ENCODE results near the gene MKRN2. TPM values are rescaled to one million over a fixed set of nuclear protein-coding genes. Genes with fewer than 3 reads are reported as not detected.
A peak's percentile ranks its signal among the peaks of the same experiment; 100 is the strongest.
"Not testable (repeated sequence)": the region's sequence is repeated elsewhere in the genome, so short reads cannot be mapped to it uniquely, and the experiment has no call there.

MKRN2 gene
- total RNA-seq, 6 donors from 2014 or later, result 15.7 to 33.3 (median 23.4) TPM

- 66 to 76% methylated on average over 4 of the region's 4 CpGs for WGBS, 2 donors
- H3K27ac ChIP-seq, result no peak overlapping the region
Observed at GRCh38 chr3:12622335-12622734, 65.4 kb downstream of the MKRN2 start.

GRCh38 chr3:12624056-12624455 is 67.2 kb downstream of the MKRN2 start:
- Histone ChIP-seq H3K36me3 (peaks cover 0 to 3% (median 0%) of the 10 kb centered on the region in 4 donors), H3K27me3 (no peaks in the 10 kb centered on the region), H3K4me3 (no peak overlapping the region), H3K27ac (no peak overlapping the region), H3K9me3 (no peaks in the 10 kb centered on the region), H3K4me1 (peaks cover 23 to 35% (median 29%) of the 10 kb centered on the region in 4 donors)
- WGBS, 2 donors, result 62 to 74% methylated on average over 5 of the region's 5 CpGs
- DNase-seq (no peak), ATAC-seq (ENCODE audit: low FRiP score in 2 of 2) (no peak)
- TF ChIP-seq EP300 (IDR thresholded peaks at IDR 0.05) (no peak), POLR2A (IDR thresholded peaks at IDR 0.05) (no peak), CTCF (IDR thresholded peaks at IDR 0.05) (no peak), POLR2AphosphoS5 (IDR thresholded peaks at IDR 0.05) (no peak)

More at GRCh38 chr3:12622335-12622734, 65.4 kb downstream of the MKRN2 start:
- DNase-seq (no peak), ATAC-seq (ENCODE audit: low FRiP score in 2 of 2) (no peak)
- Histone ChIP-seq H3K4me1 (peaks cover 20 to 35% (median 25%) of the 10 kb centered on the region in 4 donors), H3K4me3 (no peak overlapping the region), H3K36me3 (peaks cover under 1 to 15% (median 10%) of the 10 kb centered on the region in 4 donors), H3K27me3 (no peaks in the 10 kb centered on the region), H3K9me3 (no peaks in the 10 kb centered on the region)
- no peak for TF ChIP-seq EP300 (IDR thresholded peaks at IDR 0.05)
- TF ChIP-seq POLR2AphosphoS5 (IDR thresholded peaks at IDR 0.05), result no peak
- TF ChIP-seq CTCF (IDR thresholded peaks at IDR 0.05), result no peak
- no peak for TF ChIP-seq POLR2A (IDR thresholded peaks at IDR 0.05)

GRCh38 chr3:12624964-12625363 is 68.1 kb downstream of the MKRN2 start:
- H3K9me3 ChIP-seq; H3K36me3 ChIP-seq; H3K4me3 ChIP-seq; DNase-seq; ATAC-seq (ENCODE audit: low FRiP score in 2 of 2); H3K27me3 ChIP-seq: not testable (repeated sequence)
- WGBS, 2 donors, result 92 to 95% methylated on average over 3 of the region's 3 CpGs
- Histone ChIP-seq H3K4me1 (peaks cover 31 to 44% (median 38%) of the 10 kb centered on the region in 4 donors), H3K27ac (peak overlapping the region in 3 of 4 donors; percentile 30 to 57 (median 49))

GRCh38 chr3:12627370-12627769 is 70.5 kb downstream of the MKRN2 start:
- Histone ChIP-seq H3K9me3 (no peaks in the 10 kb centered on the region), H3K27ac (no peak overlapping the region), H3K4me1 (peaks cover 29 to 48% (median 39%) of the 10 kb centered on the region in 4 donors), H3K4me3 (no peak overlapping the region), H3K27me3 (no peaks in the 10 kb centered on the region), H3K36me3 (no peaks in the 10 kb centered on the region)
- WGBS, 2 donors, result 71 to 76% methylated on average over 4 of the region's 4 CpGs
- no peak for TF ChIP-seq POLR2A (IDR thresholded peaks at IDR 0.05)
- TF ChIP-seq EP300 (IDR thresholded peaks at IDR 0.05), result no peak
- TF ChIP-seq POLR2AphosphoS5 (IDR thresholded peaks at IDR 0.05), result no peak
- TF ChIP-seq CTCF (IDR thresholded peaks at IDR 0.05), result no peak
- DNase-seq (no peak), ATAC-seq (ENCODE audit: low FRiP score in 2 of 2) (no peak)

GRCh38 chr3:12628813-12629212 is 71.9 kb downstream of the MKRN2 start:
- Histone ChIP-seq H3K4me3 (no peak overlapping the region), H3K9me3 (no peaks in the 10 kb centered on the region), H3K27me3 (no peaks in the 10 kb centered on the region), H3K27ac (no peak overlapping the region), H3K4me1 (peaks cover 26 to 46% (median 37%) of the 10 kb centered on the region in 4 donors), H3K36me3 (no peaks in the 10 kb centered on the region)
- DNase-seq (no peak), ATAC-seq (ENCODE audit: low FRiP score in 2 of 2) (no peak)
- TF ChIP-seq POLR2AphosphoS5 (IDR thresholded peaks at IDR 0.05) (no peak), EP300 (IDR thresholded peaks at IDR 0.05) (no peak)
- 86 to 93% methylated on average over 1 of the region's 1 CpG for WGBS, 2 donors

- peaks cover 26 to 41% (median 34%) of the 10 kb centered on the region in 4 donors for H3K4me1 ChIP-seq
- peak in 1 of 2 donors; percentile 49 for ATAC-seq (ENCODE audit: low FRiP score in 2 of 2)
Observed at GRCh38 chr3:12629560-12629959, 72.7 kb downstream of the MKRN2 start.

More at GRCh38 chr3:12629560-12629959, 72.7 kb downstream of the MKRN2 start:
- H3K27me3 ChIP-seq, result no peaks in the 10 kb centered on the region
- TF ChIP-seq EP300 (IDR thresholded peaks at IDR 0.05) (peak in 1 of 4 donors; percentile 9), POLR2AphosphoS5 (IDR thresholded peaks at IDR 0.05) (no peak), POLR2A (IDR thresholded peaks at IDR 0.05) (no peak), CTCF (IDR thresholded peaks at IDR 0.05) (no peak)
- 33% methylated on average over 4 of the region's 4 CpGs for WGBS, 2 donors
- no peaks in the 10 kb centered on the region for H3K9me3 ChIP-seq
- DNase-seq, result peak in 1 of 2 donors; percentile 44
- H3K4me3 ChIP-seq, result no peak overlapping the region
- no peak overlapping the region for H3K27ac ChIP-seq
- no peaks in the 10 kb centered on the region for H3K36me3 ChIP-seq
